ENCODE measurements around the gene OVCH1. TPM values are rescaled to one million over a fixed set of nuclear protein-coding genes. Genes with fewer than 3 reads are reported as not detected.

Gene OVCH1
- total and polyA plus RNA-seq, 10 of the 15 experiments (the other 5 are each of a cell fraction or from before 2014, with no cell fraction given) = 0.15 TPM; not detected in 9

- ATAC-seq = no peak; the same call in 1 of the 3 replicates
- no TSS peak for BruUV-seq (replicated peaks)
- CTCF ChIA-PET = no interaction called here
These were observed 10.5 kb downstream of the OVCH1 start for GRCh38 chr12:29486972-29487371.

More at GRCh38 chr12:29486972-29487371, 10.5 kb downstream of the OVCH1 start:
- no peak for FAIRE-seq
- Histone ChIP-seq H4K20me1 (ENCODE audit: control insufficient read depth, insufficient read depth) (no peaks in the 10 kb centered on the region), H3K4me3 (no peak overlapping the region), H3K27ac (ENCODE audit: control insufficient read depth, insufficient read depth) (no peak overlapping the region), H2AFZ (ENCODE audit: control insufficient read depth, low read depth, low read length) (no peak overlapping the region), H3K4me2 (ENCODE audit: control insufficient read depth, insufficient read depth) (no peak overlapping the region), H3K4me1 (ENCODE audit: control insufficient read depth, insufficient read depth, low read length) (no peaks in the 10 kb centered on the region), H3K79me2 (ENCODE audit: control insufficient read depth, insufficient read depth, low read length) (no peaks in the 10 kb centered on the region), H3K9me3 (replicated peaks; ENCODE audit: control insufficient read depth, insufficient read depth, low read length) (no peaks in the 10 kb centered on the region), H3K27me3 (replicated peaks in 1 of 2; ENCODE audit: control insufficient read depth in 2 of 2, insufficient read depth in 2 of 2, low read length in 1 of 2) (no peaks in the 10 kb centered on the region), H3K36me3 (ENCODE audit: control insufficient read depth in 2 of 2, insufficient read depth in 2 of 2, low read length in 1 of 2) (no peaks in the 10 kb centered on the region), H3K9ac (ENCODE audit: control insufficient read depth, insufficient read depth, low read length) (no peak overlapping the region)
- WGBS (ENCODE audit: insufficient coverage, insufficient replicate concordance, low lambda C conversion rate, missing lambda C conversion rate) = 33% methylated on average over 2 of the region's 2 CpGs
- ChIA-PET RAD21 (ENCODE audit: unreplicated experiment) (no interaction called here), SMC1A (ENCODE audit: uncharacterized antibody, unreplicated experiment) (interaction anchor here (1.9 kb wide), 1 partner anchor 9 kb away, joined by 5 read pairs; no protein-coding TSS in a partner anchor), POLR2A (no interaction called here)
- intact Hi-C loops (cut with micrococcal nuclease; ENCODE audit: unreplicated experiment) (no loop called here), in situ Hi-C loops (cut with MboI) (no loop called here)
- TF ChIP-seq SREBF2 (IDR thresholded peaks at IDR 0.05; ENCODE audit: low read length) = no peak
- TF ChIP-seq TCF12 (IDR thresholded peaks at IDR 0.05; ENCODE audit: low read depth, low read length) = no peak
- TF ChIP-seq CTCF (IDR thresholded peaks at IDR 0.05 in 2 of 3, conservative IDR thresholded peaks at IDR 0.05 in 1 of 3; ENCODE audit: control insufficient read depth in 2 of 3, extremely low read depth in 1 of 3, insufficient read depth in 1 of 3, low read depth in 3 of 3, low read length in 3 of 3) = no peak
- no peak for TF ChIP-seq ZNF274 (IDR thresholded peaks at IDR 0.05; ENCODE audit: insufficient read depth, insufficient read length)
- TF ChIP-seq CEBPZ (IDR thresholded peaks at IDR 0.05; ENCODE audit: low read depth, low read length) = no peak
- TF ChIP-seq YY1 (IDR thresholded peaks at IDR 0.05; ENCODE audit: low read depth, low read length) = no peak
- no peak for TF ChIP-seq HDAC6 (IDR thresholded peaks at IDR 0.05; ENCODE audit: unreplicated experiment)
- no peak for TF ChIP-seq ZNF622 (IDR thresholded peaks at IDR 0.05)
- no peak for DNase-seq (ENCODE audit: low read depth, low spot score)

Data from GM12878 (cell line).